ENCODE measurements around the gene FANCC.
A peak's percentile ranks its signal among the peaks of the same experiment; 100 is the strongest.
"Not testable (repeated sequence)": the region's sequence is repeated elsewhere in the genome, so short reads cannot be mapped to it uniquely, and the experiment has no call there.

Gene FANCC

DNA sequence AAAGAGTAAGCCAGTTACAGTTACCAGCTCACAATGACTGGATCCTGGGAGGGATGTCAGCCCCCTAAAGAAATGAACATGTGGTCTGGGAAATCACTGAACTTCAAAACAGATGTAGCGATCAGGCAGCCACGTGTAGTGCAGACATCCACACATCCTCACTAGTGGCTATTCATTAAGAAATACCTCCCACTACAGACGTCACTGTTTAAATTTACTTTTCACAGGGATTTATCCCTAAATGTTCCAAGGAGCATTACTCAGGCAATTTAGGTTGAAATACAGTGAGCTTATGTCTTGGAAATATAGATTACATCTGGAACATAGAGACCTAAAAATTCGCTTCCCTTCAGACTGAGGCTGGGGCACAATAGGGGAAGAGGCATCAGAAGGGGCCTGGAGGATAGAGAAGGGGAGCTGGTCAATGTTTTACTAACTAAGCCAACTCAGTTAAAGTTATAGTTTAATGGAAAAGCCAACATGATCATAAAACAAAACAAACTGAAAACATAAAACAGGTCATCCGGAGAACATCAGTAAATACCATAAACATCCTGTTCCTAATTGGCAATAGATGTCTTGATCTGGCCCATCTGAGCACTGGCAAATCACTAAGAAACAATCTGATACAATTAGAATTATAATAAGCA lies 92.3 kb downstream of the FANCC start:
- no peak for DNase-seq

DNA sequence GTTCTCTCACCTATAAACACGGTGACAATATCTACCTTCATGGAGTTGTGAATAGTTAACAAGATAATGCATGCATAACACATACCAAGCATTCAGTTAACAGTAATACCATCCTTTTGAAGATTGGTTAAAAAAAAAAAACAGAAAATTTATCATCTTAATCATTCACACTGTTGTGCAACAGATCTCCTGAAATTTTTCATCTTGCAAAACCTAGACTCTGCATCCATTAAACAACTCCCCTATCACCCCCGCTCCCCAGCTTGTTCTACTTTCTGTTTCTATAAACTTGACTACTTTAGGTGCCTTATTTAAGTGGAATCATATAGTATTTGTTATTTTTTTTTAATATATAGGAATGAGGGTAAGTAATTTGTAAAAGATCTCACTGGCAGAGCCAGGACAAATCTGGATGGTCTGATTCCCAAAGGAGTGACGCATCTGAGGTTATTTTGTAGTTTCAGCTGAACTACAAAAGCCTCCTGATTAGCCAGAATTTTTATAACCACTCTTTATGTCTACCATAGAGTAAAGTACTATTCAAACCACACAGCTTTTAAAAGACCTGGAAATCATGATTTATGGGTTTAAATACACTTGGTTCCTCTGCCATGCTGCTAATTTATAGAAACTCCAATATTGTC lies 93.0 kb downstream of the FANCC start:
- no peak for DNase-seq

DNA sequence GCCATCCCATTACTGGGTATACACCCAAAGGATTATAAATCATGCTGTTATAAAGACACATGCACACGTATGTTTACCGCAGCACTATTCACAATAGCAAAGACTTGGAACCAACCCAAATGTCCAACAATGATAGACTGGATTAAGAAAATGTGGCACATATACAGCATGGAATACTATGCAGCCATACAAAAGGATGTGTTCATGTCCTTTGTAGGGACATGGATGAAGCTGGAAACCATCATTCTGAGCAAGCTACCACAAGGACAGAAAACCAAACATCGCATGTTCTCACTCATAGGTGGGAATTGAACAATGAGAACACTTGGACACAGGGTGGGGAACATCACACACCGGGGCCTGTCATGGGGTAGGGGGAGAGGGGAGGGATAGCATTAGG lies 97.2 kb downstream of the FANCC start:
- not testable (repeated sequence) for DNase-seq

DNA sequence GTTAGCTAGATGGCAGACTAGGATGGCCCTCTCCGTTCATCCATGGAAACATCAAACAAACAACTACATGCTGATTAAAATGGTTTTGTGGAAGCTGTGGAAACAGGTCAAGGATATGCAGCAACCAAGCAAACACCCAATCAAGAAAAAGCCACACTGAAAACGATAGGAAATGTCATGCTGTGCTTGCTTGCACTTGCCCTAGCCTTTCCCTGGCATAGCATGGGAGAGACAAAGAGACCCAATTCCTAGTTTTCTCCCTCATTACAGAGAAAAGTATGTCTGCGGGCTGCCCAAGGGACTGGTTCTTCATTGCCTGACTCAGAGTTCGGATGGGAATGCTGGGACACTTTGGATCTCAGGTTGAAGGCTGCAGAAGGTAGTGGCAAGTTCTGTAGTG lies 98.7 kb downstream of the FANCC start:
- no peak for DNase-seq

DNA sequence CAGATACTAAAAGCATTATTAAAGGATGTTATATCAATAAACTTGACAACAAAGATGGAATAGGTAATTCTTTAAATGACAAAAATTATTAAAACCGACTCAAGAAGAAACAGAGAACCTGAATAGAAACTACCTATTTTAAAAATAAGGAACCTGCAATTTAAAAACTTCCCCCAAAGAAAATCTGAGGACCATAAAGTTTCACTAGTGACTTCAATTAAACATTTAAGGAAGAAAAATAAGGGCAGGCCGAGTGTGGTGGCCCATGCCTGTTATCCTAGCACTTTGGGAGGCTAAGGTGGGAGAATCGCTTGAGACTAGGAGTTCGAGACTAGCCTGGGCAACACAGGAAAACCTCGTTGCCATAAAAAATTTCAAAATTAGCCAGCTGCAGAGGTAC lies 99.6 kb downstream of the FANCC start:
- no peak for DNase-seq

DNA sequence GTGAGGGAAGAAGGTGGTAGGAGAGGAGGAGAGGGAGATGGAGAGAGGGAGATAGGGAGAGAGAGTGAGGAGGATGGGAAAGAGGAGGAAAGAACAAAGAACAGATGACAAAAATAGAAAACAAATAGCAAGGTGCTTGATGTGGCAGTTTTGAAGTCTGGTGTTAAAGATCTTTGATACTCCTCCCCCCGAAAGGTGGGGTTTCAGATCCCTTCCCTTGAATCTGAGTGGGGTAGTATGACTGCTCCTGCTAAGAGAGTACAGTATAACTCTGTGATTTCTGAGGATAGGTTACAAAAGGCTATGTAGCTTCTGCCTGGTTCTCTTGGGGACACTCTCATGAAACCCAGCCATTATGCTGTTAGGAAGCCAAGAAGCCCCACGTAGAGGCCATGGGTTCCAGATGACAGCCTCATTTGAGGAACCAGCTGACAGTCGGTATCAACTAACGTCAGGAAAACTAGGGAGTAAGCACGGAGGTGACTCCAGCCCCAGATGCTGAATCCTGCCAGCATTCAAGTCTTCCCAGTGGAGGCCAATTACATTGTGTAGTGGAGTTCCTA lies 102.1 kb downstream of the FANCC start:
- DNase-seq, result no peak

DNA sequence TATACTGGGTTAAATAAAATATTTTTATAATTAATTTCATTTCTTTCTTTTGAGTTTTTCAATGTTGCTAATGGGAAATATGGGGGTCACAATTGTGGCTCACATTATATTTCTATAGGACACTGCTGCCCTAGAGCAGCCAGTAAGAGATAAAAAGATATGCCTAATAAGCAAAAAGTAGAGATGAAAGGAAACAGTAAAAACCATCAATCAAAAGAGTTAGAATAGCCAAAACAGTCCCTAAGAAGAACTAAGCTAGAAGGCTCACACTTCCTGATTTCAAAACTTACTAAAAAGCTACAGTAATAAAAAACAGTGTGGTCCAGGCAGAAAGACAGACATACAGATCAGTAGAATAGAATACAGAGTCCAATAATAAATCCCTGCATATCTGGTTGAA lies 104.4 kb downstream of the FANCC start:
- DNase-seq, result no peak

DNA sequence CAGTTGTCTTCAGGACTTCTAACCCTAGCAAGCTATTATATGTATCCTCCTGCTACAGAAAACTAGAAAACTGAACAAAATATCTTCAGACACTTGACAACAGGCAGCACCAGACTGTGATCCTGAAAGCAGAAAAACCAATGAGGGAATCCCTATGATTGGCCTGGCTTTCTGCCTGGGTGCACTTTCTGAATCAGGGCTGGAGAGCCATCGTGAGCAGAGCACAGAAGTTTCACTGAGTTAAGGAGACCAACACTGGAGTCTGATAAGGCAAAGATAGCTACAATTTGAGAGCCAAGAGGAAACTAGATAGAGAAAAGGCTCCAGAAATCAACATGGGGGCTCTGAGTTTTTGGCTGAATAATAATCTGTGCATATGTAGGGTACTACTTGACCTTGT lies 106.5 kb downstream of the FANCC start:
- peak; percentile 63 for DNase-seq

DNA sequence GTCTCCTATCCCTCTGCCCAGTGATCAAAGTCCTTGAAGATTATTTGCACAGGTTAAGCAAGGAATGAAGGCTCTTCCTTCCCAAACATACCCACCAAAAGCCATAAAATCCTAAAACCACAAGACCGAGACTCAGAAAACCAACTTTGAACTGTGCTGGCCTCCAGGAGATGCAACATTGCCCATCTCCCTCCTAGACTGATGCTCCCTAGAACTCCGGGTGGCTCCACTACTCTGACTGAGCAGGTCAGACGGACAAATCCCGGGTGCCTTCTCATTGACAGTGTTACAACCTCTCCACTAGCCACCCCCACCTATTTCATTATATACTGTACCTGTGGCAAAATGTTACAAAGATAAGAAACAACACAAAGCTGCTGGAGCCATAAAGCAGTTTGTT lies 110.1 kb downstream of the FANCC start:
- no peak for DNase-seq

DNA sequence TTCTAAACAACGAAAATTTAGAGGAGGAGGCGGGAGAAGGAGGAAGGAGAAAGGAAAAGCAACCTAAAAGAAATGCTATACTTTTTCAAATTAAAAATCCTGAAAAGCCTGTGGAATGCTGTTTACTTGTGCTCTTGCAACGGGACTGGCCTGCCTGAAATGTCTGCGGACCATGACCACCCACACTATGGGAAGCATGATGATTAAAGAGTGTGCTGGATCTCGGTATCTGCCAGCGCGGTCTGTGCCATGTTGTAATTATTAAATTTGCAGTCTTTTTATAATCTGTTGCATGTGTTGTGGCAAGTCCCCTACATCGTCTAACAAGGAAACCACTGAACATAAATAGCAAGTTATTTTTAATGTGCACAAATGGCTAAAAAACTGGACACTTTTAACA lies 111.4 kb downstream of the FANCC start:
- DNase-seq, result no peak

DNA sequence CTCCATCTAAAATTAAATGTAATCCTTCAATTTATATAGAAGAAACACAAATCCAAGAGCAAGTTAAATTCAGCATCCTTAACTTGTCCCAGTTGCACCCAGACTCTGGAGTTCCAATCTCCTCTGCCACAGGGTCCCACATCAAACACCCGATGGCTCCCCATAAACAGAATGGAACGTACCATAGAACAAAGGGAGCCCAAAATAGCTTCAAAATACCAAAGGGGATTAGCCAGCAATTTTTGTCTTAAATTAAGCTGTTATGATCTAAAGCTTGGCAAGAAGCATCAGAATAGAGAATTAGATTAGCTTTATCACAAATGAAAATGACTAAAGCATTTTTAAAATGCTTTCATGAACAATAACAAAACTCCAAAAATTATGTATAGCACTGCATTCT lies 112.8 kb downstream of the FANCC start:
- DNase-seq, result no peak

DNA sequence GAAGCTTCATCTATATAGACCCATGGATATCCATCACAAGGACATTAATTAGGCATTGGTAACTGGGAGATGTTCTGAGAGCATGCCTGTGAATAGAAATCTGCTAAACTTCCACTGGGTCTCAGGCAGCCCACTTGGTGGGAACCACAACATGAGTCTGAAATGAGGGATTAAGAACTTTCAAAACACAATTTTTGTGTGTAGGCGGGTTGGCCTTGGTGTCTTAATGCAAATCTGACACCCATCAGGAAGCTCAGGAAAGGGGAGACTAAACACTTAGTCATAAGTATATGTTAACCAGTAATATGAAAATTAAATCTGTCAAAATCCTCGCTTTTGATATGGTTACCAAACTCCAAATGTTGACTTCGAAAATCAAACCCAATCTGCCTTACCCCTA lies 113.2 kb downstream of the FANCC start:
- no peak for DNase-seq

DNA sequence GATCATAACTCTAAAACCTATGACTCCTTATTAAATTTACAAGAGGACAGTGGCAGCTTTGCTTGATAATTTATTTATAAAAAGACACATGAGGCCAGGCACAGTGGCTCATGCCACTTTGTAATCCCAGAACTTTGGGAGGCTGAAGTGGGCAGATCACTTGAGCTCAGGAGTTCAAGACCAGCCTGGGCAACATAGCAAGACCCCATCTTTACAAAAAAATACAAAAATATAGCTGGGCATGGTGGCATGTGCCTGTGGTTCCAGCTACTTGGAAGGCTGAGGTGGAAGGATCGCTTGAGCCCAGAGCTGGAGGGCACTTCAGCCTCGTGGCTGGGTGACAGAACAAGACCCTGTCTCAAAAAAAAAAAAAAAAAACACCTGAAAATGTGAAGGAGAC lies 114.5 kb downstream of the FANCC start:
- DNase-seq, result not testable (repeated sequence)

DNA sequence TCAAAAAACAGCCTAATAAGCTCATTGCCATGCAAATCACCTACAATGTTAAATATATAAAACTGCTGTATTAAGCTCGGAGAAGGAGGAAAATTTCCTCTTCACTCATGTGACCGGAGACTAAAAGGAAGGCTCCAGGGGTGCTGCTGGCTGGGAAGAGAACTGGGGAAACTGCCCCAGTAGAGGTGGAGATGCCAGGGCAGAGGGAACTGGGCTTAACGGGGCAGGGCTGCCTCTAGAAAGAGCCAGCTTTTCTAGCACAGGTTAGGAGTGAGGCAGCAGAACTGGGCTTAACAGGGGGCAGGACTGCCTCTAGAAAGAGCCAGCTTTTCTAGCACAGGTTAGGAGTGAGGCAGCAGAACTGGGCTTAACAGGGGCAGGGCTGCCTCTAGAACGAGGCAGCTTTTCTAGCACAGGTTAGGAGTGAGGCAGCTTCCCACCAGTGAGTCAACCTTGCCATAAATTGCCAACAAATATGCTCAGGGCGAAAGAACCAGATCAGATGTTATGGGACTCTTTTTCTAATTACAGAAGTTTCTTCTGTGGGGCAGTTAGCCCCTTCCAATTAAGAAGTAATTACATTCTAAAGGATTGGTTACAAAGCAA lies 115.3 kb downstream of the FANCC start:
- DNase-seq, result no peak

DNA sequence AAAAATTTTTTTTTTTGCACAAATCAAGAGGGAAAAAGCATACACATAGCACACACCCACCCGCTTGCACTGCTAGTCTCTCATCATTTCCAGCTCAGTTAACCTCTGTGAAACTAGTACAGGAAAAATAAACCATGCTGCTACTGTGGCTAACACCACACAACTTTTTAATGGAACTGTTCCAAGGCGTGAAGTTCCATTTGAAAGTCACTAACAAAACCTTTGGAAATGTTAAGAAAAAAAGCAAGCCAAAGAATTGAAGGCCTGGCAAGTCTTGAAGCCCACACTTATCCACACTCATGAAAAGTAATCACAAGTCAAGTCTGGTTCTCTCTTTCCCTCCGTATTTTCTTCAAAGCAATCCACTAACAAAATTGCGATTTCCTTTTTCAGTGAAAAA lies 116.3 kb downstream of the FANCC start:
- DNase-seq, result no peak

DNA sequence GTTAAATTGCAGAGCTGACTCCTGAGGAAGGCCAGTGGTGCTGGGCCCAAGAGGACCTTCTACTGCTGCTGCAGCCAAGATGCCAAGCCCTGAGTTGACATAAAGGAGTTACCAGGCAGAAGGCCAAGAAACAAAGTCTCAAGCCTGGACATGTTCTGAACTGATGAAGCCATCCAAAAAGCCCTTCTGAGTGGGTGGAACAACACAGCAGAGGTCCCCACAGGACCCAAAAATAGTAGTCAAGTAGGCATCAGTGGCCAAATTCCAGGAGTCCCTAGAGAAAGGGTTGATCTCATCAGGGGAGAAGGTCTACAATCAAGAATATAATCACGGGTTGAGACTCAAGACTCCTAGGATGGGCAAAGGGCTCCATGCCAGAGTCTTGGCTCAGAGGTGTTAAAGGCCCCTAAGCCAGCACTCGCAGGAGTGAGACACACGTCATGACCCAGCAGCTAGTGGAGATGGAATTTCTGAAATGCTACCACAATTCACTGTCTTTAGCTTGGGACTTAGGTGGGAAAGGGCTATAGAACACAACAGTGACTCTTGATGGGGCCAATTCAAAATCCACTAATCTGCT lies 119.7 kb downstream of the FANCC start:
- DNase-seq, result no peak

DNA sequence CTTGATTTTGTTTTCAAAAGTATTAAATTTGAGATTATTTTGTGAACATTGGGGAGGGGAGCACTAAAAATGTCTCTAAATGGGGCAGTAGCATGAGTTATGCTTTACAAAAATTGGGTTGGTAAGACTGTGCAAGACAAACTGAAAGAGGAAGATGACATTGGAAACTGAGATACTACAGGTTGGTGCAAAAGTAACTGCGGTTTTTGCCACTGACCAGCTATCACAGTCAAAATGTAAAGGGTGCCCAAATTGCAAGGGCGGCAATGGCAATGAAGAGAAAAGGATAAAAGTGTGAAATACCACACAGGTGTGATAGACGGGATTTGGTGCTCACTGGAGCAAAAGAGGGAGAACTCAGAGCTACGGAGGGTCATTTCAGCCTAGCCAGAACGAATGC lies 124.0 kb downstream of the FANCC start:
- no peak for DNase-seq

DNA sequence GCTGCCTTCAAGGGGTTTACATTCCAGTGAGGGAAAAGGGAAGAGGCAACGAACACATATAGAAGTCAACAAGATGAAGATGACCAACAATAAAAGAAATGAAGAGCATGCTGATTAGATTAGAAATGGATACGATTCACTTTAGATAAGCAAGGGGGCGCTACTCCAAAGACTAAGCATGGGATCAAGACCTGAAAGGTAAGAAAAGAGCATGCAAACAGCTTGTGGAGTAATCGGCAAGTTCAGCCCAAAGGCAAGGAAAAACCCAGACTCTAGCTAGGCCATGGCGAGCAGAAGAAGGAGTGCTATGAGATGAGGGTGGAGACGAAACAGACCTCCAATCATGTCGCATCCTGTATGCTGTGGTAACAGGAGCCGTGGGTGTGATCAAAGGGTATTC lies 124.4 kb downstream of the FANCC start:
- no peak for DNase-seq

DNA sequence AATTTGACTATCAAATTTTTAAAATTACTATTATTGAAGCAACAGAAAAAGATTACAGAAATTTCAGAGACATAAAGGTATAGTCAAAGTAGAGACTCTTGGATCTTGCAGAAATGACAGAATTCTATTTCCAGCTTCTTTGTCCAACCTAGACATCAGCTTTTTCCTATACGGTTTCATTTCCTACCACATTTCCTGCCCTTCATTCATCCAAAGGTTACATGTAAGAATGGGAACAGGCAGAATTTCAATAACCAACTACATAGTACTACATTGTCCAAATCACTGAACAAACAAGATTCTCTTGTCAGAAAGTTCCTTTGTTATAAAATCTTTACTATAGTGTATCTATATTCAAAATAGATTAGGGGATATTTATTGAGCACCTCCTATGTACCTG lies 124.9 kb downstream of the FANCC start:
- no peak for DNase-seq

DNA sequence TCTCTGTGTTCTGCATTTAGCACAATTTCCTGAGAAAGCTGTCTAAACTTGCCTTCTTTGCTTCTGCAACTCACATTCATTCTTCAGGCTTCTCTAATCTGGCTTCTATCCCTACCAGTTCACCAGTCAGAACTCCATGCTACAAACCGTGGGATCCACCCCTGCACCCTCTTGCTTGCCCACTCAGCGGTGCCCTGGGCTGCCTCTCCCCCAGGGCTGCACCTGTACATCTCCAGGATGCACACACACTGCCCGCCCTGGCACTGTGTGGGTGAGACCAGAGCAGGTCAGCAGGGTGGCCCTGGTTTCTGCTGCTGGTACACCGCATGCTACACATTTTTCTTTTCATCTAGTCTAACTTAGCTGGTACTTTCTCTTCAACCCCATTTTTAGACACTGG lies 127.1 kb downstream of the FANCC start:
- no peak for DNase-seq

DNA sequence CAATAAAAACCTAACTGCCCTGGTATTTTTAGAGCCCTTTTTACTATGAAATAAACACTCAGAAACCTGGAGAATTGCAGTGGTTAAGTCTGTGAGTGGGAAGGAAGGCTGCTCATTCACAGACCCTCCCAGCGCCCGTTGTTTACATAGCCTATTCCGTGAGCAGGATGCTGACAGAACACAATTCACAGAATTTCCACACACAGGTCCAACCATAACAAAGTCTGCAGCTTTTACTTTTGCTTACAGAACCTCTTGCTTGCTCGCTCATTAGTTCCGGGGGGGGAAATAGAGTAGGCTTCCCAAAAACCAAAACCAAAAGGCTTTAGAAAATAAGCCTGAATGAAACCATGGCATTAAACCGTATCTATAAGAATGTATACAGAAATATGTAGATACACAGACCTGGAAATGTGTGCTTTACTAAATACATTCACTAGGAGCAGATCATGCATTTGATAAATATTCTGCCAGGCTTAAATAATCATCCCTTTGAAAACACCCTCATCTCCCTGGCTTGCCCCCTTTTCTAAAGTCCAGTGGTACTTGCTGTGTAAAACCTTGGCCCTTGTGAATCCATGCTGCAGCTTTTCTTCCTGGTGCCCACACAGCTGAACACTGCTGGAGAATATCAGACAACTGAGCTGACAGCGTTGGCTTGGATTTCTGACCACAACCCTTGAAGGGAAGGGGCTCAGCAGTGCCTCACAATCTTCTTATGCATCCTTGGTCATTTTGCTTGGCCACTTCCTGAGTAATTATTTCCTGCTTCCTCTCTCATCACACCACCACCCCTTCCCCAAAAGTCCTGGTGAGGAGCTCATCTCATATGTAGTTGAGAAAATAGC lies 128.0 kb downstream of the FANCC start:
- no peak for DNase-seq

DNA sequence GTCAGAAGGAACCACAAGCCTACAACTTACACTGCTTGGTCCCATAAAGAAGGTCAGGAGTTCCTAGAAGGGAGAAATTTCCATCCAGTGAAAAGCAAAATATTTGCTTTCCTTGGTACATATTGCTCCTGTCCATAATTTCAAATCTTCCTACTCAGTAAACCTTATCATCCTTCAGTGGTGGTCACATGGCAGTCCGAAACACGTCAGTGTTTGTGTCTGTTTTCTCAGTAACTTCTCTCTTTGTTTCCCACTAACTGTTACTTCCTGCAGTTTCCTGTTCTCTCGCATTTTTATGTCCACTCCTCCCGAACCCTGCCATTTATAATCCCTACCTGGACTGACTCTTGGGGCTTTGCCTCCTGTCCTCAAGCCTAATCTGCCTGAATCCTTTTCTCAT lies 129.1 kb downstream of the FANCC start:
- DNase-seq, result no peak

DNA sequence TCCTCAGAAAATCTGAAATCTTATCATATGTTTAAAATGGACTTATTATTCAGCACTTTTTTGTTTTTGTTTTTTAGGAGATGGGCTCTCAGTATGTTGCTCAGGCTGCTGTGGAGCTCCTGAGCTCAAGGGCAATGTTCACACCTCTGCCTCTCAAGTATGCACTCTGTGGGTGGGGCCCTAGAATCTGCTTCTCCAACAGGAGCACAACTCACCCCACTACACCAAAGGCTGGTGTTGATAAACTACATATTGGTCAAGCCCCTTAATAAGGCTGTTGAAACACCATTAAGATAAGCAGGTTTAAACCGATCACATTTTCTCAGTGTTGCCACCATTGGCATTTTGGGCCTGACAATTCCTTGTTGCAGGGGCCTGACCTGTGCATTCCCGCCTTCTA lies 131.6 kb downstream of the FANCC start:
- DNase-seq, result no peak

All from retina (tissue), 1 donor.